A673 (cell line): ENCODE data around the gene OR10AD1. TPM values are rescaled to one million over a fixed set of nuclear protein-coding genes. Genes with fewer than 3 reads are reported as not detected.
"Not testable (repeated sequence)": the region's sequence is repeated elsewhere in the genome, so short reads cannot be mapped to it uniquely, and the experiment has no call there.

Experiments used
- BruUV-seq: library from RNA; stranded (reverse); fragments of 400-500 nt; replicated peaks from 2 replicates; lab custom pipeline; 2021; lab: Mats Ljungman, UMichigan
- CTCF ChIA-PET: fragments of 300-600 bp; sonication (Branson Sonifier 250); formaldehyde crosslinking; loops from one replicate; lab custom pipeline; 2022; ENCODE audit warnings: antibody characterized with exemption; lab: Charles Lee
- POLR2A ChIA-PET: fragments of 300-600 bp; sonication (Branson Sonifier 250); formaldehyde crosslinking; loops from one replicate; lab custom pipeline; 2022; ENCODE audit warnings: antibody characterized with exemption; ENCODE audit not compliant: low non-redundant PET; lab: Charles Lee
- DNase-seq: peaks from one replicate; pipeline ENCODE4 v3.0.0-alpha.2; 2015; ENCODE audit warnings: low spot score
- H3K27ac ChIP-seq: fragments of 200-600 bp; sonication (generic); 2 replicates; pipeline ENCODE4 v1.5.1; 2016; ENCODE audit warnings: mixed run types, low read depth, mild to moderate bottlenecking, mixed read lengths, antibody characterized with exemption, low read length; ENCODE audit not compliant: poor library complexity, severe bottlenecking
- H3K27me3 ChIP-seq: fragments of 200-600 bp; sonication (generic); replicated peaks from 2 replicates; pipeline ENCODE4 v1.6.1; 2017; ENCODE audit warnings: mixed run types, low read depth, mild to moderate bottlenecking, mixed read lengths, antibody characterized with exemption, low read length; ENCODE audit not compliant: insufficient read depth, poor library complexity
- H3K36me3 ChIP-seq: fragments of 200-600 bp; sonication (generic); 2 replicates; pipeline ENCODE4 v1.6.1; 2016; ENCODE audit warnings: mixed run types, mild to moderate bottlenecking, mixed read lengths, antibody characterized with exemption, low read length; ENCODE audit not compliant: insufficient read depth, poor library complexity, severe bottlenecking
- H3K4me1 ChIP-seq: fragments of 200-600 bp; sonication (generic); 2 replicates; pipeline ENCODE4 v1.6.1; 2017; ENCODE audit warnings: mixed run types, mild to moderate bottlenecking, mixed read lengths, antibody characterized with exemption, low read length; ENCODE audit not compliant: insufficient read depth, poor library complexity, severe bottlenecking
- H3K4me3 ChIP-seq: fragments of 200-600 bp; sonication (generic); 2 replicates; pipeline ENCODE4 v1.5.1; 2016; ENCODE audit warnings: low read depth, mixed run types, mild to moderate bottlenecking, mixed read lengths, low read length; ENCODE audit not compliant: poor library complexity, severe bottlenecking
- H3K9me3 ChIP-seq: fragments of 200-600 bp; sonication (generic); 2 replicates; pipeline ENCODE4 v1.6.1; 2016; ENCODE audit warnings: mixed run types, low read depth, mild to moderate bottlenecking, mixed read lengths, antibody characterized with exemption, low read length; ENCODE audit not compliant: poor library complexity, severe bottlenecking
- CTCF ChIP-seq: fragments of 300-800, 200-600 bp; sonication (generic); conservative IDR thresholded peaks from 2 replicates; pipeline ENCODE4 v1.5.1; 2017; ENCODE audit warnings: low read depth, mild to moderate bottlenecking, antibody characterized with exemption, low read length, moderate library complexity, mixed read lengths
- EZH2 ChIP-seq: fragments of 200-600 bp; sonication (generic); IDR thresholded peaks from 2 replicates; pipeline ENCODE4 v1.6.1; 2017; ENCODE audit warnings: borderline replicate concordance, low read depth, mild to moderate bottlenecking, mixed read lengths, antibody characterized with exemption, low read length; ENCODE audit not compliant: poor library complexity, severe bottlenecking
- intact Hi-C: fragments of 100-400 bp; cut with micrococcal nuclease; formaldehyde crosslinking; loops from one replicate; pipeline ENCODE4 v1.10.0; 2022; ENCODE audit not compliant: unreplicated experiment
- total RNA-seq: library from RNA; stranded (reverse); gene quantifications from 2 replicates; pipeline ENCODE4 v1.2.3, GENCODE V29; 2021

Gene OR10AD1
- total RNA-seq, 1 experiment from 2014 or later: not detected

DNA sequence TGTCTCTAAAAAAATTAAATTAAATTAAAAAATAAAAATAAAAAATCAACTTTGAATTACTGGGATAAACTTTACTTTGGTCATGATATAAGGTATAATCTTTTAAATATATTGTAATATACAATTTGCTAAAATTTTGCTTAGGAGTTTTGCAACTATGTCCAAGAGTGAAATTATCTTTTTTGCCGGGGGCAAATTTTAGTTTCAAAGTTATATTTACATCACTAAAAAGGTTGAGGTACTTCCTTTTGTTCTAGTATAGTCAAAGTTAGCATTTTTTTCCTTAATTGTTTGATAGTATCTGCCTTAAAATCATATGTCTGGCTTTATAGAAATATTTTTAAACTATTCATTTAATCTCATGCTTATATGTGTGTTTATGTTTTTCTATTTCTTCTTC lies 17.6 kb upstream of the OR10AD1 start:
- DNase-seq: no peak
- intact Hi-C loops: no loop called here
- Histone ChIP-seq H3K9me3 (no peaks in the 10 kb centered on the region), H3K27ac (no peak overlapping the region), H3K4me3 (no peak overlapping the region), H3K4me1 (no peaks in the 10 kb centered on the region), H3K36me3 (no peaks in the 10 kb centered on the region), H3K27me3 (peaks cover 2% of the 10 kb centered on the region)
- no TSS peak for BruUV-seq
- no peak for TF ChIP-seq CTCF
- TF ChIP-seq EZH2: no peak
- CTCF ChIA-PET: no interaction called here
- POLR2A ChIA-PET: no interaction called here

DNA sequence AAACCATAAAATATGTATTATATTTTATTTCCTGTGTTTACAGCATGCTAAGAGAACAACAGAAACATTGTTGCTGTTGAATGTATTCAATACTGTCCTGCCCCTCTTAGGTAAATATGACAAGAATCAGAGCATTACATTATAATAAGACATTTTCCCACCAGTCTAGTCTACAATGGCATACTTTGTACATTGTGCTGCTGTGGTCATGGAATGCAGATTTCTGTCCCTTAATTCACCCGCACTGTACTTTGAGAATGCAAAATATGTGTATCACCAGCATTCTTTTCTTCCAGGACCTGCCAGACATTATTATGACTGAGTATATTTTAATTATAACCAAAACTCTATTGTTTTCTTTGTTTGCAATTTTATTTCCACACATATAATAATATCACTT lies 16.5 kb upstream of the OR10AD1 start:
- DNase-seq: no peak
- Histone ChIP-seq H3K9me3 (no peaks in the 10 kb centered on the region), H3K27ac (no peak overlapping the region), H3K36me3 (no peaks in the 10 kb centered on the region), H3K4me1 (no peaks in the 10 kb centered on the region), H3K27me3 (no peaks in the 10 kb centered on the region), H3K4me3 (no peak overlapping the region)
- intact Hi-C loops: no loop called here
- TF ChIP-seq CTCF (no peak), EZH2 (no peak)
- BruUV-seq: no TSS peak
- ChIA-PET POLR2A (no interaction called here), CTCF (no interaction called here)

DNA sequence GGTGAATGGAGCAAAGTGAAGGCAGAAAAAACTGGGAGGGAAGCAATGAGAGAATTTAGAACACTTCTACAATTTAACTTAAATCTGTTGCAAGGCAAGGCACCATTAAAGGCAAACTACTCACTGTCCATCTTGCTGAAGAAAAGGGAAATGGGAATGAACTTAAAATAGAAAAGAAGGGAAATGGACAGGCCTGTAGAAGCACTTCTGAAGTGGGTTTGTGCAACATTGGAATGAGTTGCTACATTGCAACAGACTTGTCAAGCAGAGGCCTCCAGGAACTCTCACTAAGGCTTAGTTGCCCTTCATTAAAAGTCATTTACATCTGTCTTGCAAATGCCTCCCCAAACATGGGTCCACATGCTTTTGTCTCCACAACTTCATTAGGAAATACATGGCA lies 13.7 kb upstream of the OR10AD1 start:
- no TSS peak for BruUV-seq

GRCh38 chr12:48209495-48209894 lies 6.4 kb upstream of the OR10AD1 start:
- H3K27me3 ChIP-seq, H3K4me3 ChIP-seq, H3K4me1 ChIP-seq, H3K27ac ChIP-seq, BruUV-seq, H3K9me3 ChIP-seq, H3K36me3 ChIP-seq, DNase-seq, CTCF ChIA-PET, intact Hi-C loops, POLR2A ChIA-PET: not testable (repeated sequence)

More for the DNA sequence above, 13.7 kb upstream of the OR10AD1 start:
- Histone ChIP-seq H3K36me3 (no peaks in the 10 kb centered on the region), H3K9me3 (no peaks in the 10 kb centered on the region), H3K27ac (no peak overlapping the region), H3K4me3 (no peak overlapping the region), H3K27me3 (no peaks in the 10 kb centered on the region), H3K4me1 (no peaks in the 10 kb centered on the region)
- no peak for TF ChIP-seq EZH2
- TF ChIP-seq CTCF: no peak
- DNase-seq: no peak
- POLR2A ChIA-PET: no interaction called here
- CTCF ChIA-PET: no interaction called here
- intact Hi-C loops: no loop called here
